ENCODE measurements around the gene SLC25A21. TPM values are rescaled to one million over a fixed set of nuclear protein-coding genes. Genes with fewer than 3 reads are reported as not detected.

The SLC25A21 gene
- total RNA-seq, 1 experiment from 2014 or later = 7.1 TPM

GRCh38 chr14:36748610-36749213, 423.7 kb downstream of the SLC25A21 start:
- Histone ChIP-seq H3K4ac (ENCODE audit: low read depth, low read length) (no peak overlapping the region), H3K23me2 (ENCODE audit: insufficient read length, low read depth, low read length, poor library complexity, severe bottlenecking) (no peaks in the 10 kb centered on the region), H2BK15ac (ENCODE audit: low read depth, low read length) (no peak overlapping the region), H3K23ac (ENCODE audit: insufficient read length, low read depth, low read length) (no peak overlapping the region), H2AFZ (ENCODE audit: low read length) (no peak overlapping the region), H4K8ac (replicated peaks; ENCODE audit: insufficient read length, low read depth, low read length) (no peak overlapping the region), H3K79me2 (ENCODE audit: insufficient read depth, low read length) (no peaks in the 10 kb centered on the region), H2AK5ac (ENCODE audit: insufficient read length, low read length) (no peak overlapping the region), H3K56ac (ENCODE audit: insufficient read length, low read depth, low read length) (no peak overlapping the region), H2BK120ac (ENCODE audit: low read depth, low read length, poor library complexity, severe bottlenecking) (no peak overlapping the region), H4K20me1 (ENCODE audit: control insufficient read depth, insufficient read depth, insufficient read length) (no peaks in the 10 kb centered on the region), H3K9me3 (ENCODE audit: control insufficient read depth, low read depth, low read length) (no peaks in the 10 kb centered on the region), H3K4me1 (ENCODE audit: insufficient read depth, low read length) (no peaks in the 10 kb centered on the region), H3K27me3 (ENCODE audit: insufficient read depth, low read length) (no peaks in the 10 kb centered on the region), H3K14ac (ENCODE audit: insufficient read depth, low read length) (no peak overlapping the region), H2BK20ac (ENCODE audit: low read depth, low read length, poor library complexity, severe bottlenecking) (no peak overlapping the region), H3K27ac (ENCODE audit: insufficient read length, low read depth, low read length) (no peak overlapping the region), H3K18ac (ENCODE audit: insufficient read length, low read depth, low read length) (no peak overlapping the region), H4K5ac (ENCODE audit: insufficient read length, low read depth, low read length) (no peak overlapping the region), H3T11ph (ENCODE audit: low read length) (no peak overlapping the region), H2BK5ac (ENCODE audit: insufficient read length, low read length) (no peak overlapping the region), H3K9ac (ENCODE audit: extremely low read depth, insufficient read length, low read length) (no peak overlapping the region), H3K4me2 (ENCODE audit: insufficient read depth, insufficient read length, low read length) (no peak overlapping the region), H2BK12ac (ENCODE audit: insufficient read length, low read depth, low read length) (no peak overlapping the region), H4K91ac (ENCODE audit: insufficient read length, low read depth, low read length) (no peak overlapping the region), H3K79me1 (ENCODE audit: insufficient read depth, low read depth, low read length, poor library complexity, severe bottlenecking) (no peaks in the 10 kb centered on the region)
- no peak for DNase-seq
- H3K9me3 Mint-ChIP-seq = peaks cover 14% of the 10 kb centered on the region in 2 experiments
- peaks cover 2% of the 10 kb centered on the region; the same call in 1 of the 2 replicates for H3K27me3 Mint-ChIP-seq (ENCODE audit: low read depth)
- no CpG with 5 or more reads among the region's 3 CpGs for WGBS (ENCODE audit: extremely low coverage, insufficient read length, low lambda C conversion rate)
- H3K4me3 Mint-ChIP-seq = no peak overlapping the region
- no peak for TF ChIP-seq CTCF (conservative IDR thresholded peaks at IDR 0.05)
- H3K27ac Mint-ChIP-seq = no peak overlapping the region
- H3K4me1 Mint-ChIP-seq = no peaks in the 10 kb centered on the region; a peak in 1 of 4 replicates
- H3K36me3 Mint-ChIP-seq (ENCODE audit: insufficient read depth in 1 of 3, low read depth in 3 of 3) = peaks cover 0 to 10% (median 1%) of the 10 kb centered on the region in 3 experiments; a peak in 4 of 7 replicates

Measured in H9 (cell line).